ENCODE measurements around the gene ATOH8.

Gene ATOH8

GRCh38 chr2:85786865-85787264 is 33.1 kb downstream of the ATOH8 start:
- no peak for DNase-seq (ENCODE audit: low read depth in 3 of 3)

GRCh38 chr2:85787282-85787980 is 33.6 kb downstream of the ATOH8 start:
- DNase-seq (ENCODE audit: low read depth in 3 of 3) = no peak

- no peak for DNase-seq (ENCODE audit: low read depth in 3 of 3)
These were observed 34.2 kb downstream of the ATOH8 start for GRCh38 chr2:85787981-85788340.

- DNase-seq (ENCODE audit: low read depth in 3 of 3) = no peak
These were observed 34.8 kb downstream of the ATOH8 start for GRCh38 chr2:85788603-85789002.

- no peak for DNase-seq (ENCODE audit: low read depth in 3 of 3)
These were observed 35.5 kb downstream of the ATOH8 start for GRCh38 chr2:85789271-85789670.

GRCh38 chr2:85790032-85790431 is 36.2 kb downstream of the ATOH8 start:
- no peak for DNase-seq (ENCODE audit: low read depth in 3 of 3)

- DNase-seq (ENCODE audit: low read depth in 3 of 3) = no peak
These were observed 36.9 kb downstream of the ATOH8 start for GRCh38 chr2:85790499-85791188.

GRCh38 chr2:85791704-85792565 is 38.1 kb downstream of the ATOH8 start:
- DNase-seq (ENCODE audit: low read depth in 3 of 3) = no peak

GRCh38 chr2:85792783-85793441 is 39.1 kb downstream of the ATOH8 start:
- no peak for DNase-seq (ENCODE audit: low read depth in 3 of 3)

GRCh38 chr2:85793584-85793983 is 39.8 kb downstream of the ATOH8 start:
- DNase-seq (ENCODE audit: low read depth in 3 of 3) = no peak

GRCh38 chr2:85794038-85794441 is 40.2 kb downstream of the ATOH8 start:
- no peak for DNase-seq (ENCODE audit: low read depth in 3 of 3)

GRCh38 chr2:85794491-85795121 is 40.8 kb downstream of the ATOH8 start:
- DNase-seq (ENCODE audit: low read depth in 3 of 3) = no peak

GRCh38 chr2:85795331-85796045 is 41.7 kb downstream of the ATOH8 start:
- DNase-seq (ENCODE audit: low read depth in 3 of 3) = no peak

GRCh38 chr2:85796046-85796340 is 42.2 kb downstream of the ATOH8 start:
- DNase-seq (ENCODE audit: low read depth in 3 of 3) = no peak

GRCh38 chr2:85796341-85797262 is 42.8 kb downstream of the ATOH8 start:
- no peak for DNase-seq (ENCODE audit: low read depth in 3 of 3)

GRCh38 chr2:85797263-85797660 is 43.5 kb downstream of the ATOH8 start:
- no peak for DNase-seq (ENCODE audit: low read depth in 3 of 3)

GRCh38 chr2:85797921-85798320 is 44.1 kb downstream of the ATOH8 start:
- no peak for DNase-seq (ENCODE audit: low read depth in 3 of 3)

- no peak for DNase-seq (ENCODE audit: low read depth in 3 of 3)
These were observed 45.6 kb downstream of the ATOH8 start for GRCh38 chr2:85799215-85799956.

GRCh38 chr2:85800586-85800985 is 46.8 kb downstream of the ATOH8 start:
- DNase-seq (ENCODE audit: low read depth in 3 of 3) = no peak
